ENCODE data around the gene NT5M.

NT5M gene

DNA sequence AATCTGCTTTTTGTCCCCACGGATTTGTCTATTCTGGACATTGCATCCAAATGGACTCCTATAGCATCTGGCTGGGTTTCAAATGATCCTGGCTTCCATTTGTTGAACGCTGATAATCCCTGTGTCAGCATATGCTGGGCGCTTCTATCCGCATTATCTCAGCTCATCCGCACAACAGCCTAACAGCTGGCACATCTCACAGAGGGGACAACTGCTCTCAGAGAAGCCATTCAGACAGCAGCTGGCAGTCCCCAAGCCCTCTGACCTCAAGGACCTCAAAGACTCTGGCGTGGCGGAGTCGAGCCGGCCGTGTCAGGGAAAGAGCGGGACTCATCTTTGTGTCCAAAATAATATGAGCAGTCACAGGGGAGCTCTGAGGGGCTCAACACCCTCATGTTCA lies 82.3 kb downstream of the NT5M start:
- Histone ChIP-seq H3K27ac (no peak overlapping the region), H3K4me3 (no peak overlapping the region)

DNA sequence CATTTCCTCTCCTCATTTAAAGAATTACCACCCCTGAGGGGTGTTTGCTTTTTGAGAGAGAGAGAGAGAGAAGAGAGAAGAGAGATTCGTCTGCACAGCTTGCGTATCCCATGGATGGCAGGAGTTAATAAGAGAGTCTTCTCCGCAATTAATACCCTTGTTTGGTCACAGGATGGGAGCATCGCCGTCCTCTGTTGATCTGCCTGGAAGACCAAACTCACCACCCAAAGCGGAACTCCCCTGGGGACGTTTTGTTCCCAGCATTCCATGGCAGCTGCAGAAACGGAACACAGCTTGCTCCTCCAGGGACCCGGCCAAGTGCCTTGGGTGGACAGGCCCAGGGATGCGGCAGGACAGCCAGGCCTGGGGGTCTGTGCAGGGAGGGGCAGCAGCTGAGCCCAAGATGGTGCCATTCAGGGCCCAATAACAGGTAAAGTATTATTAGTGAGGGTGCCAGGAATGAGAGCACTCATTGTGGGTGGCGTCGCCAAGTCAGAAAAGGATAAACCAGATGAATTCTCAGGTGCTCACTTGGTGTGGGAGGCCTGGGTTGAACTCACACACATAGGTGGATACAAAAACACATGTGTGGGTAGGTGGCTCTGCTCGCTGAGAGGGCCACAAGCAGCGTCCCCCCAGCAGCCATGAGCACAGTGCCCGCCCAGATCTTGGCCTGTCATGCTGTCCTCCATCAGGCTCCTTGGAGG lies 83.1 kb downstream of the NT5M start:
- H3K4me3 ChIP-seq, result no peak overlapping the region
- peak overlapping the region in 3 of 21 experiments; percentile 0 to 31 (median 17) for H3K27ac ChIP-seq

DNA sequence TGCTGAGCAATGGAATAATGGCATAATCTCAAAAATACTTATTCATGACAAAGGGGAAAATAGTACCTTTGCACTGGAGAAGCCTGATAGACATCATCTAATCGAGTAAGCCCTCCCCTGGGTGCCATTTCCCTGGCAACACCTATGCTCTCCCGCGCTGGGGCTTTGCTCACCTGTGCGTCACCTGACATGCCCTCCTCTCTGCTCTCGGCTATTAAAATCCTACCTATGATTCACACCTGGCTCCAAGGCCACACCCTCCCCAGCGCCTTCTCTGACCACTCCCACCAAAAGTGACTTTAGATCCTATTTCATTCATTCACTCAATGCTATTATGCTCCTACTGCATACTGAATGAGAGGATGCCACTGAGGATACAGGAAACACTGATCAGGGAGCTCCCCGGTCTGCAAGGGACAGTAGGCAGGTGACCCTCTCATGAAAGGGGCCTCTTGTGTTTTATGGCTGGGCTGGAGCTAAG lies 83.9 kb downstream of the NT5M start:
- no peak overlapping the region for H3K4me3 ChIP-seq
- peak overlapping the region in 2 of 21 experiments; percentile 7 to 15 for H3K27ac ChIP-seq

DNA sequence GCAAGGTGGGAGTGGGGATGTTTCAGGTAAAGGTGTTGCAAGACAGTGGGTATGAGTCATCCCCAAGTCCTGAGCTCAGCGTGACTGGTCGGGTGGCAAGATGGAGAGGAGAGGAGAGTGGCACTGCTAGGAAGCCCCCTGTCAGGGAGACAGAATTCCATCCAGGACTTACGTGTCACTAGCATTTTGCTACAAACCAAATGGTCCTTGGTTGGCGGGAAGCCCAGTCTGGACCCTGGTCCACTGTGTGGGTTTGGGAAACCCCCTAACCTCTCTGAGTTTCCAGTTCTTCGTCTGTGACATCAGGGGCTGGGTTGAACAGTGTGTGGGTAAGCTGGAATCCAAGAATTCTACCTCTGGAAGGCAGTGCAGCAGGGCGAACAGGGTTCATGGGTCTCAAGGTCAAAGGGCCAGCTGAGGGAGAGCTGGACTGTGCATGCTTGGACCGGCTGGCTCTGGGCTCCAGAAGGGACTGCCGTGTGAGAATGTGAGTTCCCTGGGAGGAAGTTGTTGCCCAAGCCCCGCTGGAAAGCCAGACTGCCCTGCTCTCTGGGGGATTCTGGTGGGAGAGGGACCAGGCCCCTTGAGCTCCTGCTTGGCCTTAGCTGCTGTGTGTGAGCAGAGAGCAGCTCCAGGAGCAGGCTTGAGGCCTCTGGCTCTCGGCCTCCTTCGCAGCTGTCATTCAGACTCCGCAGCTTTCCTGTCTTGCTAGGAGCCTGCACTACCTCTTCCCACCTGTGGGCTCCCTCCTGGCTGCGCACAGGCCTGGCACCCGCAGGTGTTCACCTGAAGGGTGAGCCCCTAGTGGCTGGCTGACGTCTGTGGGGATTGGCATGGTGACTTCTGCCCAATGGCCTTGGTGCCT lies 84.6 kb downstream of the NT5M start:
- Histone ChIP-seq H3K4me3 (no peak overlapping the region), H3K27ac (peak overlapping the region in 9 of 21 experiments; percentile 7 to 58 (median 30))

DNA sequence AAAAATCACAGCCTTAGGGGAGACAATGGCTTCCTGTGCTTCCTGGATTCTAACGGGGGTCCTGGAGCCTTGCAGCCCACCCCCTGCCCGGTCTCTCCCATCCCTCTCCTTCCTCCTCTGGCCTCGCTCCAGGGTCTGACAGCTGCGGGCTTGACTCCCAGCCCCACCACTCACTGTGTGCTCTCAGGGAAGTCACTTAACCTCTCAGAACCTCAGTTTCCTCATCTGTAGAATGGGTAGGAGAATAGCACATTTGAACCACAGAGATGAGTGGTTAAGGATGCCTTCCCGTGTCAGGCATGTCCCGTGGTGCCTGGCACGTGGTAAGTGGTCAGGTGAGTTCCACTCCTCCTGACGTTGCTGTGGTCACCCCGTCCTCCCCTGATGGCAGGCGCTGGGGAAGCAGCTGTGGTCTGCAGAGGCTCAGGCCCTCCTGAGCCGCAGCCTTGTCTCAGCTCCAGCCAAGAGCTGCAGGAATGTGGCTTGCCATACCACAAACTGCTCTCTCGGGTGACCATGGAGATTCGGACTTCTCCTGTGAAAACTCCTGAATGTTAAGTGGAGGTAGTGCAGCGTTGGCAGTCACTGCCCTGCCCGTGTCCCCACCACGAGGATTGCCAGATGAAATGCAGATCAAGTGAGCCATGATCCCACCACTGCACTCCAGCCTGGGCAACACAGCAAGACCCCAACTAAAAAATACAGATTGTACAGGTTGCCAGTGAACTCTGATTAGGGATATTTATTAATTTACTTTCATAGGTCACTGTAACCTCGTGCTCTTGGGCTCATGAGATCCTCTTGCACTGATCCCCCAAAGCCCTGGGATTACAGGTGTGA lies 85.7 kb downstream of the NT5M start:
- H3K27ac ChIP-seq, result peak overlapping the region in 1 of 21 experiments; percentile 15

DNA sequence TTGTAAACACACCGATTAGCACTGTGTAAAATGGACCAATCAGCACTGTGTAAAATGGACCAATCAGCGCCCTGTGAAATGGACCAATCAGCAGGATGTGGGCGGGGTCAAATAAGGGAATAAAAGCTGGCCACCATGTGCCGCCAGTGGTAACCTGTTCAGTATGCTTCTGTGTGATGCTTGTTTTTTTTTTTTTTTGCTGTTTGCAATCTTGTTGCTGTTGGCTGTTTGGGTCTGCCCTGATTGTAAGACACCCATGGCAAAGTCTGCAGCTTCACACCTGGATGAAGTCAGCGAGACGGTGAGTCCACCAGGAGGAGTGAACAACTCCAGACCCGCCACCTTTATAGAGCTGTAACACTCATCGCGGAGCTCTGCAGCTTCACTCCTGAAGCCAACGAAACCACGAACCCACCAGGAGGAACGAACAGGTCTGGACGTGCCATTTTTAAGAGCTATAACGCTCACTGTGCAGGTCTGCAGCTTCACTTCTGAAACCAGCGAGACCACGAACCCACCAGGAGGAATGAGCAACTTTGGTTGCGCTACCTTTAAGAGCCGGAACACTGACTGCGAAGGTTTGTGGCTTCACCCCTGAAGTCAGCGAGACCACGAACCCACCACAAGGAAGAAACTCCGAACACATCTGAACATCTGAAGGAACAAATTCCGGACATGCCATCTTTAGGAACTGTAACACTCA lies 88.6 kb downstream of the NT5M start:
- Histone ChIP-seq H3K27ac (peak overlapping the region in 5 of 21 experiments; percentile 19 to 59 (median 25)), H3K4me3 (no peak overlapping the region)

More for the DNA sequence above, 85.7 kb downstream of the NT5M start:
- no peak overlapping the region for H3K4me3 ChIP-seq

DNA sequence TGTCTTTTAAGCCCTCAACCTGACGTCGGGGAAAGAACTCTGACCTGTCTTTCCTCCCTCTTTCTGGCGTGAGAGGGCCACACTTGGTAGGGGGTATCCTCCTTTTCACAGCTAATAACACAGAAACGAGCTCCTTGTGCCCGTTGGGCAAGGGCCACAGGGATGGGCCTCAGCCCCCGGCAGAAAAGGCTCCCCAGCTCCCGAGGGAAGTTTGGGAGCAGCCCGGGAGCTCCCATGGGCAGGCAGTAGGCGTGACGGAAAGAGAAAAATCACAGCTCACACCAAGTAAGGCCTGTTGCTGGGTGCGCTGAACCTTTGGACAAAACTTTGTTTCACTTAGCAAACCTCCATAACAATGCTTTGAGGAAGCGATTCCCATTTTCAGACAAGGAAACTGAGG lies 90.8 kb downstream of the NT5M start:
- no peak overlapping the region for H3K27ac ChIP-seq
- H3K4me3 ChIP-seq, result no peak overlapping the region

DNA sequence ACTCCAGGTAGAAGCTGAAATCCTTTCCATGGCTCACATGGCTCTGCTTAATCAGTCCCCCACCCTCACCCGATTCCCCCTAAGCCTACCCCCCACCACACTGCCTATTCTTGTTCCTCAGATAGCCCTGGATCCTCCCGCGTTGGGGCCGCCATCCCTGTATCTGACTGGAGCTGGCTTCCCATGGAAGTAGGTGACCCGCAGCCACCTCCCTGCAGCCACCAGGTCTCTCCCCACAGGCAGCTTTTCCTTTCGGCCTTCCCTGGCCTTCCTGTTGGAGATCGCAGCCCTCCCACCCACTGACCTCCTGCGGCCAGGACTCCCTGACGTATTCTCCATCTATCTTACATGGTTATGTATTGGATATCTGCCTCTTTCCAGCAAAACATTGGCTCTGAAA lies 91.3 kb downstream of the NT5M start:
- H3K4me3 ChIP-seq, result no peak overlapping the region
- H3K27ac ChIP-seq, result no peak overlapping the region

DNA sequence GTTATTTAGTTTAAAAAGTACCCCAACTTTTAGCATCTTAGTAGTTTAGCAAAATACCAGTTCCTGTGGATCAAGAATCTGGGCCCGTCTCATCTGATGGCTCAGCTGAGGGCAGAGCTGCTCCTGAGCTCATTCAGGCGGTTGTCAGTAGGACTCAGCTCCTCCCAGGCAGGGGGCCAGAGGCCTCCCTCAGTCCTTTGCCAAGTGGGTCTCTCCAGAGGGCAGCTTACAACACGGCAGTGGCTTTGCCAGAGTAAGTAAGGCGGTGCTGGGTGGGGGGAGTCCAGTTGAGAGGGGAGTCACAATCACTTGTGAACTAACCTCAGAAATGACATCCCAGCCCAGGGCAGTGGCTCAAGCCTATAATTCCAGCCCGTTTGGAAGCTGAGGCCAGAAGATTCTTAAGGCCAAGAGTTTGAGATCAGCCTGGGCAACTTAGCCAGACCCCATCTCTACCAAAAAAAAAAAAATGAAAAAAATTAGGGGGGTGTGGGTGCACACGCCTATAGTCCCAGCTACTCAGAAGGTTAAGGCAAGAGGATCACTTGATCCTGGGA lies 92.2 kb downstream of the NT5M start:
- H3K4me3 ChIP-seq, result no peak overlapping the region
- no peak overlapping the region for H3K27ac ChIP-seq

DNA sequence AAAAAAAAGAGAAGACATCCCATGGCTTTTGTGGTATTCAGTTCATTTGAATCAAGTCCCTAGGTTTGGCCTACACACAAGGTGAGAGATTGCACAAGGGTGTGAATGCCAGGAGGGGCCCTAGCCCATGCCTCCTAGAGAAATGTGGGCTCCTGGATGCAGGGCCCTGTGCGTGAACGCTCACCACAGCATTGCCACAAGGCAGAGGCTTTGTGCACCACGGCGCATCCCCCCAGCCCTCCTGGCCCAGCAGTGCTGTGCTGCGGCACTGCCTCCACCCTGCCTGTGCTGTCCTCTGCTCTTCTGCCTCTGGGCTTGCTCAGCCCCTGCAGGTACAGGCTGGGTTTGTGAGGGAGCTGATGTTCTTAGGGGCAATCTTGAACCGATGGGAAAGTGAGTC lies 92.7 kb downstream of the NT5M start:
- H3K27ac ChIP-seq, result no peak overlapping the region
- H3K4me3 ChIP-seq, result no peak overlapping the region
